Measurements from ENCODE around the gene KIRREL3.

DNA sequence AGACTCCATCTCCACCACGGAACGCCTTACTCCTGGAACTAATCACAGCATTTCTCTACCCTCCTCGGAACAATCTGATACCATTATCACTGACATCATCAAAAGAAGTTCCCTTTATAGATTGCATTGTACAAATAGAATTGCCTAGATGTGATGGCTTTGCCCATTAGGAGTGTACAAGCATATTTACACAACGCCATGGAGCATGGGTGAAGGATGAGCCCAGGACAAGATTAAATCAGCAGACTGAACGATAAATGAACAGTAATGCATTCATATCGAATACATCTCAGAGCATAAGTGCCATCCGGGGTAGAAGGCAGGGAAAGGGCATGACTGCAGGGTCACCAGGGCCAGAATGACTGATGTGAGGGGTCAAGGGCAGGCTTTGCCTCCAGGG, 57.3 kb downstream of the KIRREL3 start:
- TF ChIP-seq ELF1 (IDR thresholded peaks at IDR 0.05) = no peak
- no peak for TF ChIP-seq TEAD4 (IDR thresholded peaks at IDR 0.05; ENCODE audit: borderline replicate concordance, insufficient read depth)
- TF ChIP-seq RAD21 (IDR thresholded peaks at IDR 0.05; ENCODE audit: low read length) = no peak
- TF ChIP-seq JUND (IDR thresholded peaks at IDR 0.05) = no peak
- TF ChIP-seq, protein P1, sequence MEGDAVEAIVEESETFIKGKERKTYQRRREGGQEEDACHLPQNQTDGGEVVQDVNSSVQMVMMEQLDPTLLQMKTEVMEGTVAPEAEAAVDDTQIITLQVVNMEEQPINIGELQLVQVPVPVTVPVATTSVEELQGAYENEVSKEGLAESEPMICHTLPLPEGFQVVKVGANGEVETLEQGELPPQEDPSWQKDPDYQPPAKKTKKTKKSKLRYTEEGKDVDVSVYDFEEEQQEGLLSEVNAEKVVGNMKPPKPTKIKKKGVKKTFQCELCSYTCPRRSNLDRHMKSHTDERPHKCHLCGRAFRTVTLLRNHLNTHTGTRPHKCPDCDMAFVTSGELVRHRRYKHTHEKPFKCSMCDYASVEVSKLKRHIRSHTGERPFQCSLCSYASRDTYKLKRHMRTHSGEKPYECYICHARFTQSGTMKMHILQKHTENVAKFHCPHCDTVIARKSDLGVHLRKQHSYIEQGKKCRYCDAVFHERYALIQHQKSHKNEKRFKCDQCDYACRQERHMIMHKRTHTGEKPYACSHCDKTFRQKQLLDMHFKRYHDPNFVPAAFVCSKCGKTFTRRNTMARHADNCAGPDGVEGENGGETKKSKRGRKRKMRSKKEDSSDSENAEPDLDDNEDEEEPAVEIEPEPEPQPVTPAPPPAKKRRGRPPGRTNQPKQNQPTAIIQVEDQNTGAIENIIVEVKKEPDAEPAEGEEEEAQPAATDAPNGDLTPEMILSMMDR (IDR thresholded peaks at IDR 0.05) = no peak
- no peak for TF ChIP-seq MAX (IDR thresholded peaks at IDR 0.05; ENCODE audit: low read depth)
- no peak for TF ChIP-seq EZH2phosphoT487 (IDR thresholded peaks at IDR 0.05; ENCODE audit: borderline replicate concordance, low read depth)

Data from SK-N-SH (cell line).